Measurements from ENCODE around the gene GALM.

GRCh38 chr2:38765149-38765548, 99.2 kb downstream of the GALM start:
- TF ChIP-seq CTCF (IDR thresholded peaks at IDR 0.05): no peak
- TF ChIP-seq POLR2A (IDR thresholded peaks at IDR 0.05): no peak

Data from right lobe of liver (tissue), 4 donors.